Activated CD4-positive, alpha-beta T cell treated with anti-CD3 and anti-CD28 coated beads, Interleukin-2, amount 50 U/mL, for 4 hours (primary cell): ENCODE results near the gene FAM89A.

Experiments
- DNase-seq, 2 experiments: peaks; one replicate each; pipeline ENCODE4 v3.0.0-alpha.2; 2020

The FAM89A gene

DNA sequence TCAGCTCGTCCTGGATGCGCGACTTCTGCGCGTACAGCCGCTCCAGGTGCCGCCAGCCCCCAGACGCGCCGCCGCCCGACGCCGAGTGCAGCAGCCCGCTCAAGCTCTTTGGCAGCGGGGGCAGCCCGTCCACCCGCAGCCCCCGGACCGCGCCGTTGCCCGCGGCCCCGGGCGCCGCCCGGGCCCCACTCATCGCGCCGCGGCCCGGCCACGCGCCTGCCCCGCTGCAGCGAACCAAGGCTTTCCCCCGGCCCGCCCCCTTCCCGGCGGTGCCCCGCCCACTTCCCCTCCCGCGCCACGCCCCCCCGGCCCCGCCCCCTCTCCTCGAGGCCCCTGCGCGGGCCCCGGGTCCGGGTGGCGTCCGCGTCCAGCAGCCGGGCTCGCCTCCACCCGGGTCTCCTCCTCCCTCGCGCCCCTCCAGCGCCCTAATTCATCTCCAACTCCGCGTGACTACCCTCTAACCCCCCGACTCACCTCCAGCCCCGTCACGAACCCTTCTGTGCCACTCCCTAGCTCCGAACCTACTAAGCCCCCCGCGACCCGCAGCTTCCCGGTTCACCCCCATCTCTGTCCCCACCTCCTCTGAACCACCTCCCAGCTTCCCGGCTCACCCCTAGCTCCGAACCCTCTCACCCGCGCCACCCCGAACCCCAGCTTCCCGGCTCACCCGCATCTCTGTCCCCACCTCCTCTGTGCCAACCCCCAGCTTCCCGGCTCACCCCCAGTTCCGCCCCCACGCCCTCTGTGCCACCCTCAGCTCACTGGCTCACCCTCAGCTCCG lies at the start of gene FAM89A:
Gene FAM89A (minus strand): TSS at position 236 of the 781 bp plus-strand sequence. CDS start 43 bp downstream, at position 193.
- peak; percentile 68 to 69 for DNase-seq

DNA sequence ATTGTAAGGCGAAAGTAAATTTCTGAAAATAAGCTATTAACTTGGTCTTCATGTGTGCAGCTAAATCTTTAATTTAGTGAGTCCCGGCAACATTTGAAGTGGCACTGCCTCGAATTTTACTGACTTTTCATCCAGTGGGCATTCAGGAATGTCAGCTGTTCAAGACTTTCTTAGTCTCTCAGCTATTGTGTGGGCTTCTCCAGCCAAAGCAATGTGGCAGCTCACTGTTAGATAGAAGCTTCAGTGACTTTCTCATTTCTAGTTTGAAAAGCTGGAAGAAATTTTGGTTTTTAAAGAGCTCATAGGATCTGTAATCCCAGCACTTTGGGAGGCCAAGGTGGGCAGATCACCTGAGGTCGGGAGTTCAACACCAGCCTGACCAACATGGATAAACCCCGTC lies 44.3 kb upstream of the FAM89A start:
- DNase-seq: no peak

DNA sequence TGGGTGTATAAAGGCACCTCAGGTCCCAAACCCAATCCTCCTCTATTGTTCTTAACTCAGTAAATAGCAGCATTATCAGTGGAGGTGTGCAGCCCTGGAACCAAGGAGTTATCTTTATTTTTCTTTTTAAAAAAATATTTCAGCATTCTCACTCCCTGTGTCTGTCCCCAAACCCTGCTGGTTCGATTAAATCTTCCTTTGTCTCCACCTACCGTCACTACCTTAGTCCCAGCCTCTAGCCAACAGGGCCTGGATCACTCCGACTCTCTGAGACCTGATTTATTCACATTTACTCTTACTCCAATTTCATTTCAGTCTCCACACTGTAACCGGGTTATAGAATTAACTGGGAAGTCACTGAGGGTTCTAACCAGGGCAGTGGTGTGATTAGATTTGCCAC lies 39.1 kb upstream of the FAM89A start:
- no peak for DNase-seq

DNA sequence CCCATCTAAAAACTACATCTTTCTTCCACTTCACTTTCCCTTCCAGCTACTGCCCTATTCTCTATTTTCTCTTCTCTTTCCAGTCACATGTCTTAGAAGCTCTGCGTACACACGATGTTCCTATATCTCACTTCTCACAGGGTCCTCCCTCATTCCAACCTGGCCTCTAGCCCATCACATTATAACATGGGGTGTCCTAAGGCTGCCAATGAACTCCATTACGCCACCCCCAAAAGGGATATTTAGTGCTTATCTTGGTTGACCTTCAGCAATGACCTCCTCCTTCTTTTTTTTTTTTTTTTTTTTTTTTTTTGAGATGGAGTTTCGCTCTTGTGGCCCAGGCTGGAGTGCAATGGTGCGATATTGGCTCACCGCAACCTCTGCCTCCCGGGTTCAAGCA lies 38.2 kb upstream of the FAM89A start:
- no peak for DNase-seq

DNA sequence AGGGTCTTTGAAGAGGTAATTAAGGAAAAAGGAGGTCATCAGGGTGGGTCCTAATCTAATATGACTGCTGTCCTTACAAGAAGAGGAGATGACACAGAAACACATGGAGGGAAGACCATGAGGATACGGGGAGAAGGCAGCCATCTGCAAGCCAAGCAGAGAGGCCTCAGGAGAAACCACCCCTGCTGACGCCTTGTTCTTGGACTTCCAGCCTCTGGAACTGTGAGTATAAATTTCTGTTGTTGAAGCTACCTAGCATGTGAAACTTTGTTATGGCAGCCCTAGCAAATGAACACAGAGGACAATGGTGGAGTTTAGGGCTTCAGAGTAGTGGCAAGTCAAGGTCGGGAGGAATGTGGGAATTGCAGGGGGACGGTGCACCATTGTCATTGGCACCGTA lies 36.7 kb upstream of the FAM89A start:
- DNase-seq: no peak

DNA sequence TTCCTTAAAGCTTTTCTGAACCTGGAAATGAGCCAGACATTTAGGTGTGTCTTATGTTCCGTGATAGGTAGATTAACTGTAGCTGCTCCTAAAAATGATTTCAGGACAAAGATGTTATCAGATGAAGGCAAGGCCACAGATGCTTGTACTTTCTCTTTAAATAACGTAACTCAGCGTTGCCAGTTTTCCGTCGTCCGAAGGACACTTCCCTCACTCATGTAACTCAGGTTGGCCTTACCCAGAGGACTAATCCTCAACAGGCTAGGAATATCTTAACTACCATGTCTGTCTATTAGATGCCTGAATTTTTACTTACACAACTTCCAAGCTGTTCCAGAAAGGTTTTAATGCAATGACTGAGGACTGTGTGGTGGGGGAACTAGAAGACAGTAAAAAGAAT lies 35.4 kb upstream of the FAM89A start:
- DNase-seq: no peak

DNA sequence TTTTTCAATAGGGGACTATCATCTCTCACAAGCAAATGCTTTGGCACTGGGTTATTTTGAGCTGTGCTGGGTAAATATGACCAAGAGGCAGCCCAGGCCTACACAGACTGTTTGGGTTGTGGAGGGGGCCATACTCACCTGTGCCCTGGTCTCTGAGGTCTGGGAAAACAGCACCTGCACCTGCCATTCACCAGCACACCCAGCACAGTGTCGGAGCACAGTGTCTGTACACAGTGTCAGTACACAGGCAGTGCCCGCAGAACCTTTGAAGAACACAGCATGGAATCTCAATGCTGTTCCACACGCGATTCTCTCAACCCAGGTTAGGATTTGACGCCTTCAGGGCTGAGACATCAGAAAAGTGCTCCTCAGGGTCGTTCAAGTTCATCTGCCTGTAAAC lies 35.0 kb upstream of the FAM89A start:
- no peak for DNase-seq

DNA sequence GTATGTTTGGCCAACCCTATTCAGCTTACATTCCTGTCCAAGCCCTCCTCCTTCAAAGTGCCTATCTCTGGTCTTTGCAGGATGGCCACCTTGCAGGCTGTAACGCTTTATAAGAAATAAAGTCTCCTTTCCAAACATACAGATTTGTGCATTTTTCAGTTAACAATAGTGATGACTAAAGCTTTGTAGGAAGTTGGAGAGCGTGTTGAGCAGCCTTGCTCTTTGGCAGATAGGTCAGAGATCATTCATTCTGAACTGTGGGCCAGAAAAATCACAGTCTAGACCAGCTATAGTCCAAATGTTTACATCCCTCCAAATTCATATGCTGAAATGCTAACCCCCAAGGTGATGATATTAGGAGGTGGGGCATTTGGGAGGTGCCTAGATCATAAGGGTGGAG lies 34.0 kb upstream of the FAM89A start:
- DNase-seq: no peak

DNA sequence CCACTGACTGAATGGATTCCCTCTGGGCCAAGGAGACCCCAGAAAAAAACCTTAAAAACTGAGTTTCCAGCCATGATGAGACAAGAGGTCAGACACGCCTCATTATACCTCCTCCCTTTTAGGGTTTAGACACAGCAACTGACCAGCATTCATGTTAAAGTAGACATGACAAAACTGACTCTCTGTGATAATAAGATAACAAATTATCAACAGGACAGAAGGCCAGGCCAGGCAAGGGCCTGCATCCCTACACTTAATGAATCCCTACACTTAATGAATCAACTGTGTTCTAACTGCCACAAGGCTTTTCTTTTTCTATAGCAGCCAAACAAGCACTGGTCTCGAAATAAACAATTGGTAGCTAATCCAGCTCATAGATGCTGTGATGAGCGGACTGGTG lies 33.3 kb upstream of the FAM89A start:
- DNase-seq: no peak

DNA sequence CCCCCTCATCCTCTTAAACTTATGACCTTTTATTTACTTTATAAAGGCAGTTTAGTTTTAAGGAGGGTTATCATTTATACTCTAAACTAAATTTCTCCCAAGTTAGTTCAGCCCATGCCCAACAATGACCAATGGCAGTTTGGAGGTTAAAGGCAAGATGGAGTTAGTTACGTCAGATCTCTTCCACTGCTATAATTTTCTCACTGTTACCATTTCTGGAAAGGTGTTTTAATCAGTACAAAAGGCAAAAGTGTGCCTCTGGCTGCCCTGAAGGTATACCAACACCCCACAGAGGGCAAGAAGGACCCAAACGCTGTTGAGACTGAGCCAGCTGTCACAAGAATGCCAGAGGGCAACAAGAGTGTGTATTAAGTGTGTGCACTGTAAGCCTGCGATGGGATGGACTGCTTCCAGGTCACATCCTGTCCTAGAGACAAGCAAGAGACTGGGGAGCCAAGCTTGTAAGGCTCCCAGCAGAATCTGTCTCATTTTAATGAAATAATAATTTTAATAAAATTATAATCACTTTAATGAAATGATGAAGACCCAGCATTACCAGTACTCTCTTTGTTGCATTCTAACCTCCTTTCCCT lies 32.5 kb upstream of the FAM89A start:
- DNase-seq: no peak

DNA sequence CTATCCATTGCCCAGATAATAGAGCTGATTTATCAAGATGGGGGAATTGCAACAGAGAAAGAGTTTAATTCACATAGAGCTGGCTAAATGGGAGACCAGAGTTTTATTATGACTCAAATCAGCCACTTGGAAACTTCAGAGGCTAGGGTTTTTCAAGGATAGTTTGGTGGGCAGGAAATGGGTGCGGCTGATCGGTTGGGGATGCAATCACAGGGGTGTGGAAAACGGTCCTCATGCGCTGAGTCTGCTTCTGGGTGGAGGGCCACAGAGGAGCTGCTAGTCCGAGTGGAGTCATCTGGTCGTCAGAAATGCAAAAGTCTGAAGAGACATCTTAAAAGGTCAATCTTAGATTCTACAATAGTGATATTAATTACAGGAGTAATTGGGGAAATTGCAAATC lies 32.0 kb upstream of the FAM89A start:
- no peak for DNase-seq

DNA sequence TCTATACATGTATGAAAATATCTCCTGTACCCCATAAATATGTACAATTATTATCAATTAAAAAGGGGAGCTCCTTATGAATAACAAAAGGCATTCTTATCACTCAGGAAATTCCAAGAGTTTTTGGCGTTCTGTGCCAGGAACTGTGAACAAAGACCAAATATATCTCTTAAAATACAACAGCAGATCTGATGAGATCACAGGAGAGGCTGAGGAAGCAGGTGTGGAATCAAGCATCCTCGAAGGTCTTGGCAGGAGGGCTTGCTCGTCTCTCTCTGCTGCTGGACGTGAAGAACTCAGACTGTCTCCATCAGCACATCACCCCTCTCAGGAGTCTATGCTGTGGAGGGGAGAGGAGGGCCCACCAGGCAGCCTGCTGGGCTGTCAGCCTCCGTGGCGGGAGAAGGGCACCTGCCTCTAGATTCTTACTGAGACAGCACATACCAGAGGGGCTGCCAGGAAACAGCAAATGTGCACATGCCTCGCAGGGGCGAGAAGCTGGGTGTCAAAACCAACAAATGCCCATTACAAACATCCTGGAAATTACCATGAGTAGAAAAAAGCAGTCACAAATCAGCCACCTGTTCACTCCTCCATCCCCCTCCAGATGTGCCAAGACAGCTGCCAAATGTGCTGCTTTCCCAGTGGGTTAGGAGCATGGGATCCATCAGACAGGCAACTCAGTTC lies 30.8 kb upstream of the FAM89A start:
- DNase-seq: no peak

DNA sequence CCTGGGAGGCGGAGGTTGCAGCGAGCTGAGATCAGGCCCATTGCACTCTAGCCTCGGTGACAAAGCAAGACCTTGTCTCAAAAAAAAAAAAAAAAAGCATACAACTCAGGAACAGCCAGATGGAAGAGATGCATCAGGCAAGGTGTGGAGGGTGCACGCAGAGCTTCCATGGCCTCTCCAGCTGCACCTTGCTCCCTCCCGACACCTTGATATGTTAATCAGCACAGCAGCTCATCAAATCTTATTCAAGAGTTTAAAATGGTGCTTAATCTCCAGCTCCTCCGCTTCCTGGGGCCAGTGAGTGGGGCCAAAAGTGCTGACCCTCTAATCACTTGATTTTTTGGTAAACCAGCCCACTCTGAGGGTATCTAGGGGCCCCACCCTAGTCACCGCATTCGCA lies 29.3 kb upstream of the FAM89A start:
- DNase-seq: no peak

DNA sequence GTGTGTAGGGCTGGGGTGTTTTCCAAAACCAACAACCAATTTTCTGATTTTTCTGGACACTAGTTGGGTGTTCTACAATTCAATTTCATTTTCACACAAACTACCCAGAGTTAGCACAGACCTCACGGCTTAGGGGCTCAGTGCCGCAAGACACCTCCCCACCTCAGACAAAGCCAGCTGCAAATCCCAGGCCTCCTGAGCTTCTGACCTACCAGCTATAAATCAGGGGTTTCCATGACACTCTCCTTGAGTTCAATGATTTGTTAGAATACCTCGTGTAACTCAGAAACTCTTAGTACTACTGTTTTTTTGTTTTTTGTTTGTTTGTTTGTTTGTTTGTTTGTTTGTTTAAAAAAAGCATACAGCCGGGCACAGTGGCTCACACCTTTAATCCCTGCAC lies 28.7 kb upstream of the FAM89A start:
- no peak for DNase-seq

DNA sequence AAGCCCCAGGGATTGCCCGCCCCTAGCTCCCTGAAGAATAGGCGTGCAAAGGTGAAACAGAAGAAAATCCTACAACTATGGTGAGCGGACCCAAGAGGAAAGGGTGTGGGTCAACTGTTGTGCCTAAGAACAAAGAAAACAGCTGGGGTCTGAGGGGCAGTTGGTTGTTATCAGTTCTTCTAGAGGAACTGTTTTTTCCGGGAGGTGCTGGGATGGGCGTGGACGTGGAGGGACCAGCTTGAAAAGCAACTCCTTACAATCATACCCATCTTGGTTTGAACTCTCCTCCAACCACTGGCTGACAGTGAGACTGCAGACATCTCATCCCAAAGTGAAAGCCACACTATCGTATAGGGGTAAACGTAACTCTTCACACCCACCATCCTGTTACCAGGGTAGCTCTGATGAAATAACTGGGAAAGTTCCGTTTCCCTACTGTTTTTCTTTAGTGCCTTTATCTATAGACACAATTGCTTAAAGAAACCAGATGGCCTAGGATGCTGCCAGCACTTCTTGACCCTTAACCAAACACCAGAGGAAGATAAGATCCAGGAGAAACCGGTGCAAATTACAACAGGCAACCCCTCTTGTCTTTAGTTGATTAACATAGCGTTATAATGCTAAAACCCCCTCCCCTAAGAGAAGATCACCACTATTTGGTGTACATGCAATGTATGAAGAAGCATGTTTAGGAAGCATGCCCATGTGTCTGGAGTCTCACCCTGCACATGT lies 25.6 kb upstream of the FAM89A start:
- no peak for DNase-seq

DNA sequence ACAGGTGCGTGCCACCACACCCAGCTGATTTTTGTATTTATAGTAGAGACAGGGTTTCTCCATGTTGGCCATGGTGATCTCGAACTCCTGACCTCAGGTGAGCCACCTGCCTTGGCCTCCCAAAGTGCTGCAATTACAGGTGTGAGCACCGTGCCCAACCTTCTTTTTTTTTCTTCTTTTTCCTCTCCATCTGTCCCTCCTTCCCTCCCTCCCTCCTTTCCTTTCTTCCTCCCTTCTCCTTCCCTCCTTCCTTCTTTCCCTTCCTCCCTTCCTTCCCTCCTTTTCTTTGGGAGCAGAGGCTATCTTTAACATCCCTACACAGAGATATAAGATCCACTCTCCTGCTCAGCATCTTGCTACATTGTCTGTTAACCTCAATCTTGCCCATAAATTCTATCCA lies 24.4 kb upstream of the FAM89A start:
- no peak for DNase-seq

DNA sequence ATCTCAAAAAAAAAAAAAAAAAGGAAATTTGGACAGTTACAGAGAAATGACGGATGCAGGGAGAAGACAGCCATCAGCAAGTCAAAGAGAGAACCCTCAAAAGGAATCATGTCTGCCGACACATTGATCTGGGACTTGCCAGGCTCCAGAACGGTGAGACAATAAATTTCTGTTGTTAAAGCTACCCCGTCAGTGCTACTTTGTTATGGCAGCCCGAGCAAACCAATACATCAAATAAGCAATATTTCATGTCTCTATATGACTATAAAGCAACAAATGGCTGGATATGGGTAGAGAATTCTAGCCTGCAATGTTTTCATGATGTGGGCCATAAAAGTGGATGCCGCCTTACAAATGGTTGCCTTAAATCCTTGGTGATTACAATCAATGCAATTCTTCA lies 23.3 kb upstream of the FAM89A start:
- DNase-seq: no peak

DNA sequence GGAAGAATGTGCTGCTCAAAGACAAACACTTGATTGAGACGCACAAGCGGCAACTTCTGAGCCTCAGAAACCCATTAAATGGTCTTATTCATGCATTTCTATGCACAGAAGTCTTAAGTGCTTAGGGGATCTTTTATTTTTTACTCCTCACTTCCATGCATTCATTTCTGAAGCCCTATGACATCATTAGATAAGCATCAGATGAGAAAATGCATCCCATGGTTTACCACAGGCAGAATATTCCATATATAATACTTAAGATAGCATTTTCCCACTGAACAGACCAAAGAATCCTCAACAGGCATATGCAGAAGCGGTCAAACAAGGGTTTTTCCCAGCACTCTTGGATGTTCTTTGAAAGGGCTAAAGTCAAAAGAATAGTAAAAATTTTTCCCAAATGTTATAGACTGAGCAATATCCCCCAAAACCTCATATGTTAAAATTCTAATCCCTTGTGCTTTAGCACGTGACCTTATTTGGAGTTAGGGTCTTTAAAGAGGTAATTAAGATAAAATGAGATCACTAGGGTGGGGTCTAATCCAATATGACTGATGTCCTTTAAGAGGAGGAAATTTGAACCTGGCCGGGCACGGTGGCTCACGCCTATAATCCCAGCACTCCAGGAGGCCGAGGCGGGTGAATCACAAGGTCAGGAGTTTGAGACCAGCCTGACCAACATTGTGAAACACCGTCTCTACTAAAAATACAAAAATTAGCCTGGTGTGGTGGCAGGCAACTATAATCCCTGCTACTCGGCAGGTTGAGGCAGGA lies 22.6 kb upstream of the FAM89A start:
- DNase-seq: no peak

DNA sequence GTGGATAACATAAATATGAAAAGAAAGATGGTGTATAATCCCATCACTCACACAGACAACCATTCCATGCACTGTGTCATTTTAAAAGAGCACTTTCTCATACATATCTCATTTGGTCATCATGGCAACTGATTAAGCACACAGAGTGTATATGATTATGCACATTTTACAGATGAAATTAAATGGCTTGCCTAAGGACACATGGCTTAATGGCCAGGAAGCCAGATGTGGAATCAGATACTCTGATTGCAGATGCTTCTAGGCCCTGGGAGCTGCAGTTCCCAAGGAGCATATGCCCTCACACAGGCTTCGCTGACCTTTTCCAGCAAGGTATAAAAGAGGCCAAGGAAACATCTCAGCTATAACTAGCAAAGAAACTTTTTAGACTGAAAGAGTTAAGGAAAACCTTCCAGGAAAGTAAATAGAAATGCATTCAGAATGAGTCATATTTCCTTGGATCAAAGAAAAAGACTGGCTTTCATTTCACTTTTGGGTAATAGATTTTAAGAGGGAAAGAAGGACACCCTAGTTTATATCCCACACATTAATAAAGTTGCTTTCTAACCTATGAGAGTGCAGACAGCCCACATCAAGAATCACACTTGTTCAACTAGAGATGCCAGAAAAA lies 19.6 kb upstream of the FAM89A start:
- no peak for DNase-seq

DNA sequence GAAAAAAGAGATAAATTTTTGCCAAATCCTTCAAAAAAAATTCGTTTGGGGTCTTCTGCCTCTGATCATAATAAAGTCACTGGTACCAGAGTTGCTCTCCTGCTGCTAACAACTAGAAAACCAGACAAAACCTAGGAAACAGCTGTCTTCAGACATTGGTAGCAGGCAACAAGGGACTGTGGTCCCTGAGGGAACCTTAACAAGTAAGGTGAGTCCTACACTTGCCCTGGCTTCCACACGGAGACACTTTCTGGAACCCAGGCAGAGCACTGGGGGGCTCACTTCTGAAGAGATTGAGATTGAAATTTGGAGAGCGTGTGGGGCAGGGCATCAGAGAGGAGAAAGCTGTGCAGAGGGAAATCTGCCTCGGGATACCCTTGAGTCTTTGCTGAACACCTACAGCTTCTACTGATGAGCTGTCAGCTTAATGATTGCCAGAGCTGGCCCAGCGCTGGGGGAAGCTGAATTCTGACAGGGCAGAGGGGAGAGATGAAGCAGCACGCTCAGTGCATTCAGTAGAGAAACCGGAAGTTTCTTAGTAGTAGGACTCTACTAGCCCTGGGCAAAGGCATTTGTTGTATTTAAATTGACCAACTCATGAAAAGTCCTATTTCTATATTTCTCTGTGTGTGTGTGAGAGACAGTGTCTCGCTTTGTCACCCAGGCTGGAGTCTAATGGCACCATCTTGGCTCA lies 18.5 kb upstream of the FAM89A start:
- DNase-seq: no peak

DNA sequence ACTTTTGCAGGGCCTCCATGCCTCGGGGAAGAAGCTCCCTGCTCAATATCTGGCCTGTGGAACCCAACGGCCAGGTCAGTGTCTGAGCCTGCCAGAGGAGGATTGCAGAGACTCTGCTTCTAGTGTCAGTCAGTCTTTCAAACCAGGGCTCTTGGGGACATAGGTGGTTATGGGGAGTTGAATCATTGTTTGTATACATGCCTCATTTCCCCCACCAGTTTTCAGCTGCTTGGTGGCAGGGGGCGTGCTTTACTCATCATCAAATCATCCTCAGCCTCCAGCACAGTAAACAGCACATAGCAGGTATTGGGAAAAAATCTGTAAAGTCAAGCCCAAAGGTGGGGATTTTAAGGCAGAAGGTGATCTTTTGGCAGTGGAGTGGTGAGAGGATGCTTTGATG lies 17.4 kb upstream of the FAM89A start:
- no peak for DNase-seq

DNA sequence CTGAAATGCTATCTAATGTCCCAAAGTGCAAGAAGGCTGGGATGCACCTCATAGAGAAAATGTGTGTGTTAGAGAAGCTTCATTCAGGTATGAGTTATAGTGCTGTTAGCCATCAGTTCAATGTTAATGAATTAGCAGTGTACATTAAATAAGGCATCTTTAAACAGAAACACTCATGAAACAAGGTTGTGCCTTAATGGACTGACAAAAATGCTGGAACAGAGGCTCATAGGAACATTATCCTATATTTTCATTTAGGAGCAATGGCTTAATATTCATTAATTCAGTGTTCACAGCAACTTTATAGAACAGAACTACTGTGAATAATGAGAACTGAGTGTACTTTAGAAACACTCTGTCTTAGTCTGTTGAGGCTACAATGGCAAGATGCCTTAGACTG lies 15.2 kb upstream of the FAM89A start:
- DNase-seq: no peak
